DOHH2 (cell line): ENCODE measurements around the gene LYPD6.

Experiments
- H3F3A ChIP-seq: fragments of 200-600 bp; sonication (generic), shearing (Covaris generic); 2 replicates; pipeline ENCODE4 v1.6.0; 2016; ENCODE audit warnings: antibody characterized with exemption, mild to moderate bottlenecking; ENCODE audit not compliant: control insufficient read depth, insufficient read depth
- H3K27ac ChIP-seq: fragments of 200-600 bp; sonication (generic); 2 replicates; pipeline ENCODE4 v1.5.1; 2014; ENCODE audit warnings: low read depth, mild to moderate bottlenecking, low read length, moderate library complexity
- H3K27me3 ChIP-seq: fragments of 200-600 bp; sonication (generic); 2 replicates; pipeline ENCODE4 v1.6.1; 2014; ENCODE audit warnings: mild to moderate bottlenecking, low read length, mixed read lengths; ENCODE audit not compliant: control insufficient read depth
- H3K36me3 ChIP-seq: fragments of 200-600 bp; sonication (generic); 2 replicates; pipeline ENCODE4 v1.6.1; 2014; ENCODE audit warnings: mild to moderate bottlenecking, low read length, moderate library complexity, mixed read lengths; ENCODE audit not compliant: control insufficient read depth
- H3K4me1 ChIP-seq: fragments of 200-600 bp; sonication (generic); 2 replicates; pipeline ENCODE4 v1.6.1; 2014; ENCODE audit warnings: mild to moderate bottlenecking, low read length, mixed read lengths; ENCODE audit not compliant: control insufficient read depth
- H3K4me2 ChIP-seq: fragments of 200-600 bp; sonication (generic); 2 replicates; pipeline ENCODE4 v1.6.0; 2014; ENCODE audit warnings: mild to moderate bottlenecking, low read length, moderate library complexity
- H3K4me3 ChIP-seq: fragments of 200-600 bp; sonication (generic); 2 replicates; pipeline ENCODE4 v1.5.1; 2014; ENCODE audit warnings: mild to moderate bottlenecking, low read length, mixed read lengths
- H3K79me2 ChIP-seq: fragments of 200-600 bp; sonication (generic); 2 replicates; pipeline ENCODE4 v1.6.1; 2014; ENCODE audit warnings: mild to moderate bottlenecking, low read length, mixed read lengths; ENCODE audit not compliant: control insufficient read depth
- H3K9me2 ChIP-seq: fragments of 200-600 bp; sonication (generic); replicated peaks from 2 replicates; pipeline ENCODE4 v1.6.1; 2014; ENCODE audit warnings: mild to moderate bottlenecking, low read length, mixed read lengths; ENCODE audit not compliant: control insufficient read depth
- H3K9me3 ChIP-seq: fragments of 200-600 bp; sonication (generic); 2 replicates; pipeline ENCODE4 v1.6.1; 2014; ENCODE audit warnings: antibody characterized with exemption, low read length, mixed read lengths; ENCODE audit not compliant: control insufficient read depth, insufficient read depth
- H4K20me1 ChIP-seq: fragments of 200-600 bp; sonication (generic); 2 replicates; pipeline ENCODE4 v1.6.0; 2014; ENCODE audit warnings: low read depth, mild to moderate bottlenecking, antibody characterized with exemption, low read length, moderate library complexity; ENCODE audit not compliant: control insufficient read depth, insufficient read depth
- CTCF ChIP-seq: fragments of 200-600 bp; sonication (generic); IDR thresholded peaks from one replicate; pipeline ENCODE4 v1.5.1; 2014; ENCODE audit warnings: antibody characterized with exemption, mild to moderate bottlenecking, low read depth, low read length; ENCODE audit not compliant: poor library complexity, severe bottlenecking
- EZH2phosphoT487 ChIP-seq: fragments of 200-600 bp; sonication (generic); IDR thresholded peaks from 2 replicates; pipeline ENCODE4 v1.6.1; 2017; ENCODE audit warnings: borderline replicate concordance, mild to moderate bottlenecking, antibody characterized with exemption, low read length, moderate library complexity, mixed read lengths

Gene LYPD6

GRCh38 chr2:149449017-149449416 lies 118.6 kb downstream of the LYPD6 start:
- H3K4me2 ChIP-seq = no peak overlapping the region
- H3K9me2 ChIP-seq = no peaks in the 10 kb centered on the region
- no peaks in the 10 kb centered on the region for H3F3A ChIP-seq
- no peaks in the 10 kb centered on the region for H3K79me2 ChIP-seq
- TF ChIP-seq EZH2phosphoT487 (no peak), CTCF (no peak)
- H3K27me3 ChIP-seq = no peaks in the 10 kb centered on the region
- H3K9me3 ChIP-seq = no peaks in the 10 kb centered on the region
- no peaks in the 10 kb centered on the region for H4K20me1 ChIP-seq
- H3K4me3 ChIP-seq = no peak overlapping the region
- H3K36me3 ChIP-seq = no peaks in the 10 kb centered on the region
- H3K27ac ChIP-seq = no peak overlapping the region
- H3K4me1 ChIP-seq = no peaks in the 10 kb centered on the region

- no peaks in the 10 kb centered on the region for H3K9me3 ChIP-seq
- H3K4me3 ChIP-seq = no peak overlapping the region
- H3K27me3 ChIP-seq = no peaks in the 10 kb centered on the region
- H3F3A ChIP-seq = no peaks in the 10 kb centered on the region
- no peak overlapping the region for H3K4me2 ChIP-seq
- TF ChIP-seq CTCF (no peak), EZH2phosphoT487 (no peak)
- no peaks in the 10 kb centered on the region for H4K20me1 ChIP-seq
- H3K27ac ChIP-seq = no peak overlapping the region
- no peaks in the 10 kb centered on the region for H3K9me2 ChIP-seq
- H3K79me2 ChIP-seq = no peaks in the 10 kb centered on the region
- H3K36me3 ChIP-seq = no peaks in the 10 kb centered on the region
- no peaks in the 10 kb centered on the region for H3K4me1 ChIP-seq
Observed at GRCh38 chr2:149451417-149452165, 121.2 kb downstream of the LYPD6 start.

- H3K9me3 ChIP-seq = no peaks in the 10 kb centered on the region
- H3K27ac ChIP-seq = no peak overlapping the region
- H3K4me1 ChIP-seq = no peaks in the 10 kb centered on the region
- TF ChIP-seq CTCF (no peak), EZH2phosphoT487 (no peak)
- H3K4me2 ChIP-seq = no peak overlapping the region
- no peaks in the 10 kb centered on the region for H4K20me1 ChIP-seq
- H3K36me3 ChIP-seq = no peaks in the 10 kb centered on the region
- H3K9me2 ChIP-seq = no peaks in the 10 kb centered on the region
- no peaks in the 10 kb centered on the region for H3K27me3 ChIP-seq
- no peak overlapping the region for H3K4me3 ChIP-seq
- H3K79me2 ChIP-seq = no peaks in the 10 kb centered on the region
- no peaks in the 10 kb centered on the region for H3F3A ChIP-seq
Observed at GRCh38 chr2:149456285-149456684, 125.9 kb downstream of the LYPD6 start.
